SK-N-SH treated with all-trans-retinoic acid at 6 μM for 48 hours (cell line): ENCODE data around the gene SEMA4B.

Experiments
- ARNTL ChIP-seq: fragments of 450-650 bp; formaldehyde crosslinking; IDR thresholded peaks from 2 replicates; pipeline ENCODE4 v1.5.0; 2020; ENCODE audit warnings: low read depth, mild to moderate bottlenecking, moderate library complexity, borderline replicate concordance
- GLIS3 ChIP-seq: fragments of 250-450 bp; sonication (Bioruptor Pico); IDR thresholded peaks from 2 replicates; pipeline ENCODE4 v1.5.0; 2020; ENCODE audit warnings: mild to moderate bottlenecking, moderate library complexity
- PPARA ChIP-seq: fragments of 250-450 bp; sonication (Bioruptor Pico); IDR thresholded peaks from 2 replicates; pipeline ENCODE4 v1.5.0; 2020; ENCODE audit warnings: mild to moderate bottlenecking, borderline replicate concordance
- RARB ChIP-seq: fragments of 250-450 bp; sonication (Bioruptor Pico); IDR thresholded peaks from 2 replicates; pipeline ENCODE4 v1.8.0; 2021; ENCODE audit warnings: mild to moderate bottlenecking, moderate library complexity
- SNAI2 ChIP-seq: fragments of 250-450 bp; sonication (Bioruptor Pico); IDR thresholded peaks from 2 replicates; pipeline ENCODE4 v1.5.0; 2020; ENCODE audit warnings: mild to moderate bottlenecking, moderate library complexity
- ZFP3 ChIP-seq: fragments of 250-450 bp; sonication (Bioruptor Pico); IDR thresholded peaks from 2 replicates; pipeline ENCODE4 v1.5.0; 2020; ENCODE audit warnings: mild to moderate bottlenecking, moderate library complexity
- ZNF565 ChIP-seq: fragments of 450-650 bp; formaldehyde crosslinking; conservative IDR thresholded peaks from 2 replicates; pipeline ENCODE4 v1.5.0; 2020; ENCODE audit warnings: low read depth, mild to moderate bottlenecking, moderate library complexity
- ZNF70 ChIP-seq: fragments of 450-650 bp; formaldehyde crosslinking; IDR thresholded peaks from 2 replicates; pipeline ENCODE4 v1.5.0; 2020; ENCODE audit warnings: mild to moderate bottlenecking, moderate library complexity
- TF ChIP-seq, protein P1 (sequence below): fragments of 250-450 bp; sonication (Bioruptor Pico); IDR thresholded peaks from 2 replicates; pipeline ENCODE4 v1.8.0; 2021; ENCODE audit warnings: low read depth, mild to moderate bottlenecking, moderate library complexity, borderline replicate concordance
- TF ChIP-seq, protein P2 (sequence below): fragments of 250-450 bp; sonication (Bioruptor Pico); IDR thresholded peaks from 2 replicates; pipeline ENCODE4 v1.8.0; 2020; ENCODE audit warnings: mild to moderate bottlenecking, moderate library complexity, borderline replicate concordance
- TF ChIP-seq, protein P3 (sequence below): fragments of 250-450 bp; sonication (Bioruptor Pico); IDR thresholded peaks from 2 replicates; pipeline ENCODE4 v1.5.1; 2021; ENCODE audit warnings: mild to moderate bottlenecking, moderate library complexity
- TF ChIP-seq, protein P4 (sequence below): fragments of 250-450 bp; sonication (Bioruptor Pico); IDR thresholded peaks from 2 replicates; pipeline ENCODE4 v1.5.0; 2020; ENCODE audit warnings: mild to moderate bottlenecking, moderate library complexity

DNA sequence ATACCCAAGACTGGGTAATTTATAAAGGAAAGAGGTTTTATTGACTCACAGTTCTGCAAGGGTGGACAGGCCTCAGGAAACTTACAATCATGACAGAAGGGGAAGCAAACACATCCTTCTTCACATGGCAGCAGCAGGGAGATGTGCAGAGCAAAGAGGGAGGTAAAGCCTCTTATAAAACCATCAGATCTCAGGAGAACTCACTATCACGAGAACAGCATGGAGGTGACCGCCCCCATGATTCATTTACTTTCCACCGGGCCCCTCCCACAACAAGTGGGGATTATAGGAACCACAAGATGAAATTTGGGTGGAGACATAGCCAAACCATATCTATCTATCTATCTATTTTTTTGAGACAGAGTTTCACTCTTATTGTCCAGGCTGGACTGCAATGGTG is 38.2 kb downstream of the SEMA4B start:
- no peak for TF ChIP-seq ZNF70
- TF ChIP-seq SNAI2 = no peak
- TF ChIP-seq ZNF565 (CRISPR knock-in tag) = no peak
- TF ChIP-seq, protein P1, sequence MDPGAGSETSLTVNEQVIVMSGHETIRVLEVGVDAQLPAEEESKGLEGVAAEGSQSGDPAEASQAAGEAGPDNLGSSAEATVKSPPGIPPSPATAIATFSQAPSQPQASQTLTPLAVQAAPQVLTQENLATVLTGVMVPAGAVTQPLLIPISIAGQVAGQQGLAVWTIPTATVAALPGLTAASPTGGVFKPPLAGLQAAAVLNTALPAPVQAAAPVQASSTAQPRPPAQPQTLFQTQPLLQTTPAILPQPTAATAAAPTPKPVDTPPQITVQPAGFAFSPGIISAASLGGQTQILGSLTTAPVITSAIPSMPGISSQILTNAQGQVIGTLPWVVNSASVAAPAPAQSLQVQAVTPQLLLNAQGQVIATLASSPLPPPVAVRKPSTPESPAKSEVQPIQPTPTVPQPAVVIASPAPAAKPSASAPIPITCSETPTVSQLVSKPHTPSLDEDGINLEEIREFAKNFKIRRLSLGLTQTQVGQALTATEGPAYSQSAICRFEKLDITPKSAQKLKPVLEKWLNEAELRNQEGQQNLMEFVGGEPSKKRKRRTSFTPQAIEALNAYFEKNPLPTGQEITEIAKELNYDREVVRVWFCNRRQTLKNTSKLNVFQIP (CRISPR knock-in tag) = no peak
- TF ChIP-seq, protein P2, sequence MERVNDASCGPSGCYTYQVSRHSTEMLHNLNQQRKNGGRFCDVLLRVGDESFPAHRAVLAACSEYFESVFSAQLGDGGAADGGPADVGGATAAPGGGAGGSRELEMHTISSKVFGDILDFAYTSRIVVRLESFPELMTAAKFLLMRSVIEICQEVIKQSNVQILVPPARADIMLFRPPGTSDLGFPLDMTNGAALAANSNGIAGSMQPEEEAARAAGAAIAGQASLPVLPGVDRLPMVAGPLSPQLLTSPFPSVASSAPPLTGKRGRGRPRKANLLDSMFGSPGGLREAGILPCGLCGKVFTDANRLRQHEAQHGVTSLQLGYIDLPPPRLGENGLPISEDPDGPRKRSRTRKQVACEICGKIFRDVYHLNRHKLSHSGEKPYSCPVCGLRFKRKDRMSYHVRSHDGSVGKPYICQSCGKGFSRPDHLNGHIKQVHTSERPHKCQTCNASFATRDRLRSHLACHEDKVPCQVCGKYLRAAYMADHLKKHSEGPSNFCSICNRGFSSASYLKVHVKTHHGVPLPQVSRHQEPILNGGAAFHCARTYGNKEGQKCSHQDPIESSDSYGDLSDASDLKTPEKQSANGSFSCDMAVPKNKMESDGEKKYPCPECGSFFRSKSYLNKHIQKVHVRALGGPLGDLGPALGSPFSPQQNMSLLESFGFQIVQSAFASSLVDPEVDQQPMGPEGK (CRISPR knock-in tag) = no peak
- TF ChIP-seq ZFP3 = no peak
- TF ChIP-seq RARB (CRISPR knock-in tag) = no peak
- no peak for TF ChIP-seq GLIS3 (CRISPR knock-in tag)
- no peak for TF ChIP-seq PPARA
- TF ChIP-seq, protein P3, sequence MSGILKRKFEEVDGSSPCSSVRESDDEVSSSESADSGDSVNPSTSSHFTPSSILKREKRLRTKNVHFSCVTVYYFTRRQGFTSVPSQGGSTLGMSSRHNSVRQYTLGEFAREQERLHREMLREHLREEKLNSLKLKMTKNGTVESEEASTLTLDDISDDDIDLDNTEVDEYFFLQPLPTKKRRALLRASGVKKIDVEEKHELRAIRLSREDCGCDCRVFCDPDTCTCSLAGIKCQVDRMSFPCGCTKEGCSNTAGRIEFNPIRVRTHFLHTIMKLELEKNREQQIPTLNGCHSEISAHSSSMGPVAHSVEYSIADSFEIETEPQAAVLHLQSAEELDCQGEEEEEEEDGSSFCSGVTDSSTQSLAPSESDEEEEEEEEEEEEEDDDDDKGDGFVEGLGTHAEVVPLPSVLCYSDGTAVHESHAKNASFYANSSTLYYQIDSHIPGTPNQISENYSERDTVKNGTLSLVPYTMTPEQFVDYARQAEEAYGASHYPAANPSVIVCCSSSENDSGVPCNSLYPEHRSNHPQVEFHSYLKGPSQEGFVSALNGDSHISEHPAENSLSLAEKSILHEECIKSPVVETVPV = no peak
- no peak for TF ChIP-seq ARNTL (CRISPR knock-in tag)
- TF ChIP-seq, protein P4, sequence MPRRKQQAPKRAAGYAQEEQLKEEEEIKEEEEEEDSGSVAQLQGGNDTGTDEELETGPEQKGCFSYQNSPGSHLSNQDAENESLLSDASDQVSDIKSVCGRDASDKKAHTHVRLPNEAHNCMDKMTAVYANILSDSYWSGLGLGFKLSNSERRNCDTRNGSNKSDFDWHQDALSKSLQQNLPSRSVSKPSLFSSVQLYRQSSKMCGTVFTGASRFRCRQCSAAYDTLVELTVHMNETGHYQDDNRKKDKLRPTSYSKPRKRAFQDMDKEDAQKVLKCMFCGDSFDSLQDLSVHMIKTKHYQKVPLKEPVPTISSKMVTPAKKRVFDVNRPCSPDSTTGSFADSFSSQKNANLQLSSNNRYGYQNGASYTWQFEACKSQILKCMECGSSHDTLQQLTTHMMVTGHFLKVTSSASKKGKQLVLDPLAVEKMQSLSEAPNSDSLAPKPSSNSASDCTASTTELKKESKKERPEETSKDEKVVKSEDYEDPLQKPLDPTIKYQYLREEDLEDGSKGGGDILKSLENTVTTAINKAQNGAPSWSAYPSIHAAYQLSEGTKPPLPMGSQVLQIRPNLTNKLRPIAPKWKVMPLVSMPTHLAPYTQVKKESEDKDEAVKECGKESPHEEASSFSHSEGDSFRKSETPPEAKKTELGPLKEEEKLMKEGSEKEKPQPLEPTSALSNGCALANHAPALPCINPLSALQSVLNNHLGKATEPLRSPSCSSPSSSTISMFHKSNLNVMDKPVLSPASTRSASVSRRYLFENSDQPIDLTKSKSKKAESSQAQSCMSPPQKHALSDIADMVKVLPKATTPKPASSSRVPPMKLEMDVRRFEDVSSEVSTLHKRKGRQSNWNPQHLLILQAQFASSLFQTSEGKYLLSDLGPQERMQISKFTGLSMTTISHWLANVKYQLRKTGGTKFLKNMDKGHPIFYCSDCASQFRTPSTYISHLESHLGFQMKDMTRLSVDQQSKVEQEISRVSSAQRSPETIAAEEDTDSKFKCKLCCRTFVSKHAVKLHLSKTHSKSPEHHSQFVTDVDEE (CRISPR knock-in tag) = no peak
